Smooth muscle cell (in vitro differentiated cells): Measurements from ENCODE around the gene CD82. TPM values are rescaled to one million over a fixed set of nuclear protein-coding genes. Genes with fewer than 3 reads are reported as not detected.

Experiments used
- DNase-seq: peaks from one replicate; lab custom pipeline; 2025; ENCODE audit not compliant: unreplicated experiment; lab: John Stamatoyannopoulos, UW
- H2AFZ ChIP-seq: fragments of 200-600 bp; sonication (generic); 2 replicates; pipeline ENCODE4 v1.6.0; 2016; ENCODE audit warnings: antibody characterized with exemption, low read depth, mild to moderate bottlenecking
- H3F3A ChIP-seq: fragments of 200-600 bp; sonication (generic); 2 replicates; pipeline ENCODE4 v1.6.0; 2017; ENCODE audit warnings: antibody characterized with exemption, low read depth
- H3K27ac ChIP-seq: fragments of 200-600 bp; sonication (generic); 2 replicates; pipeline ENCODE4 v1.5.1; 2016; ENCODE audit warnings: low read depth, mild to moderate bottlenecking
- H3K27me3 ChIP-seq: fragments of 200-600 bp; sonication (generic); 2 replicates; pipeline ENCODE4 v1.6.1; 2016; ENCODE audit warnings: low read depth, mild to moderate bottlenecking
- H3K36me3 ChIP-seq: fragments of 200-600 bp; sonication (generic); 2 replicates; pipeline ENCODE4 v1.5.1; 2016; ENCODE audit warnings: low read depth
- H3K4me1 ChIP-seq: fragments of 200-600 bp; sonication (generic); 2 replicates; pipeline ENCODE4 v1.5.1; 2016; ENCODE audit warnings: low read depth
- H3K4me2 ChIP-seq: fragments of 200-600 bp; sonication (generic); 2 replicates; pipeline ENCODE4 v1.6.0; 2016; ENCODE audit warnings: mild to moderate bottlenecking
- H3K4me3 ChIP-seq: fragments of 200-600 bp; sonication (generic); 2 replicates; pipeline ENCODE4 v1.5.1; 2016; ENCODE audit warnings: mild to moderate bottlenecking
- H3K79me2 ChIP-seq: fragments of 200-600 bp; sonication (generic); 2 replicates; pipeline ENCODE4 v1.6.0; 2016; ENCODE audit warnings: low read depth, mild to moderate bottlenecking
- H3K9ac ChIP-seq: fragments of 200-600 bp; sonication (generic); 2 replicates; pipeline ENCODE4 v1.6.0; 2016; ENCODE audit warnings: low read depth
- H3K9me3 ChIP-seq: fragments of 200-600 bp; sonication (generic); replicated peaks from 2 replicates; pipeline ENCODE4 v1.5.1; 2016; ENCODE audit warnings: low read depth
- H4K20me1 ChIP-seq: fragments of 200-600 bp; sonication (generic); 2 replicates; pipeline ENCODE4 v1.6.0; 2016; ENCODE audit warnings: low read depth
- CTCF ChIP-seq: fragments of 200-600 bp; sonication (generic); IDR thresholded peaks from 2 replicates; pipeline ENCODE4 v1.5.1; 2017; ENCODE audit warnings: borderline replicate concordance, mild to moderate bottlenecking, antibody characterized with exemption; ENCODE audit not compliant: insufficient read depth, poor library complexity, severe bottlenecking
- WGBS: methylation state at CpG from one replicate; pipeline ENCODE4 v1.1.7; 2016; ENCODE audit warnings: low lambda C conversion rate; 5-methylcytosine and 5-hydroxymethylcytosine counted together
- polyA plus RNA-seq: library from polyadenylated mRNA; unstranded; fragments of >200 nt; fragmentation: Nextera tagmentation; extraction: Ambion mirVana; gene quantifications from 2 replicates; pipeline ENCODE4 v1.2.1, GENCODE V29; 2016
- total RNA-seq: library from RNA; depleted of rRNA; stranded (reverse); fragments of >200 nt; gene quantifications from 2 replicates; pipeline ENCODE4 v1.2.3, GENCODE V29; 2014

The CD82 gene
- total and polyA plus RNA-seq, 2 experiments from 2014 or later = 58.6 to 270 TPM

GRCh38 chr11:44585421-44585820, 20.0 kb downstream of the CD82 start:
- Histone ChIP-seq H3K27ac (no peak overlapping the region), H3K79me2 (no peaks in the 10 kb centered on the region), H3K4me1 (no peaks in the 10 kb centered on the region), H3K9me3 (no peaks in the 10 kb centered on the region), H3K4me2 (no peak overlapping the region), H3K4me3 (no peak overlapping the region), H3K27me3 (no peaks in the 10 kb centered on the region), H3K9ac (no peak overlapping the region), H3F3A (no peaks in the 10 kb centered on the region), H2AFZ (no peak overlapping the region), H3K36me3 (no peaks in the 10 kb centered on the region), H4K20me1 (peaks cover 39% of the 10 kb centered on the region)
- DNase-seq = no peak
- no peak for TF ChIP-seq CTCF
- WGBS = 81% methylated on average over 5 of the region's 5 CpGs

GRCh38 chr11:44589301-44589700, 23.8 kb downstream of the CD82 start:
- Histone ChIP-seq H3K4me1 (no peaks in the 10 kb centered on the region), H3F3A (no peaks in the 10 kb centered on the region), H2AFZ (no peak overlapping the region), H3K27me3 (no peaks in the 10 kb centered on the region), H3K36me3 (no peaks in the 10 kb centered on the region), H3K4me3 (no peak overlapping the region), H3K4me2 (peak overlapping the region; percentile 28), H3K9ac (no peak overlapping the region), H3K79me2 (no peaks in the 10 kb centered on the region), H4K20me1 (peaks cover 28% of the 10 kb centered on the region), H3K9me3 (no peaks in the 10 kb centered on the region), H3K27ac (peak overlapping the region; percentile 59)
- WGBS = 27% methylated on average over 3 of the region's 3 CpGs
- DNase-seq = no peak
- TF ChIP-seq CTCF = no peak

GRCh38 chr11:44590769-44591168, 25.3 kb downstream of the CD82 start:
- Histone ChIP-seq H3K9ac (no peak overlapping the region), H3K27ac (no peak overlapping the region), H3K79me2 (no peaks in the 10 kb centered on the region), H3K4me2 (no peak overlapping the region), H4K20me1 (peaks cover 16% of the 10 kb centered on the region), H2AFZ (no peak overlapping the region), H3K9me3 (no peaks in the 10 kb centered on the region), H3K4me1 (no peaks in the 10 kb centered on the region), H3F3A (no peaks in the 10 kb centered on the region), H3K36me3 (no peaks in the 10 kb centered on the region), H3K27me3 (no peaks in the 10 kb centered on the region), H3K4me3 (no peak overlapping the region)
- DNase-seq = no peak
- WGBS = 70% methylated on average over 6 of the region's 6 CpGs
- TF ChIP-seq CTCF = no peak

GRCh38 chr11:44591557-44591956, 26.1 kb downstream of the CD82 start:
- H3K4me2 ChIP-seq = no peak overlapping the region
- H4K20me1 ChIP-seq = peaks cover 15% of the 10 kb centered on the region
- no peak for DNase-seq
- no peak overlapping the region for H2AFZ ChIP-seq
- no peaks in the 10 kb centered on the region for H3K9me3 ChIP-seq
- no peaks in the 10 kb centered on the region for H3K79me2 ChIP-seq
- H3K36me3 ChIP-seq = no peaks in the 10 kb centered on the region
- no peaks in the 10 kb centered on the region for H3K4me1 ChIP-seq
- H3K27me3 ChIP-seq = no peaks in the 10 kb centered on the region
- WGBS = 92% methylated on average over 4 of the region's 4 CpGs
- no peak for TF ChIP-seq CTCF
- no peaks in the 10 kb centered on the region for H3F3A ChIP-seq
- H3K9ac ChIP-seq = no peak overlapping the region
- H3K27ac ChIP-seq = no peak overlapping the region
- H3K4me3 ChIP-seq = no peak overlapping the region
